GM12878 (cell line): ENCODE results near the gene GIPC1. TPM values are rescaled to one million over a fixed set of nuclear protein-coding genes. Genes with fewer than 3 reads are reported as not detected.

Experiments used
- CEBPB ChIP-seq, 2 experiments: fragments of 150-350 bp in 1 of 2; IDR thresholded peaks; 2 replicates each; pipeline ENCODE4 v1.6.1; 2012 to 2014; ENCODE audit warnings: low read depth in 2 of 2, low read length in 2 of 2, borderline replicate concordance in 1 of 2, inconsistent platforms in 1 of 2
- CHD1 ChIP-seq: IDR thresholded peaks from 2 replicates; pipeline ENCODE4 v1.6.1; 2012; ENCODE audit warnings: low read depth, low read length, improper control_type of control experiment
- HDAC2 ChIP-seq: fragments of 200-600 bp; sonication (generic); IDR thresholded peaks from 2 replicates; pipeline ENCODE4 v1.6.1; 2017
- SIX5 ChIP-seq: IDR thresholded peaks from 2 replicates; pipeline ENCODE4 v1.6.1; 2011; ENCODE audit warnings: mild to moderate bottlenecking, low read depth, low read length, moderate library complexity; ENCODE audit not compliant: severe bottlenecking
- TCF12 ChIP-seq: IDR thresholded peaks from 2 replicates; pipeline ENCODE4 v1.6.1; 2011; ENCODE audit warnings: low read depth, mild to moderate bottlenecking, low read length
- polyA plus RNA-seq, 11 experiments: library from polyadenylated mRNA; depleted of rRNA in 4 of 11; unstranded in 6 of 11; stranded (reverse) in 5 of 11; fragments of >200 nt; fragmentation: Nextera tagmentation in 4 of 11; fragmentation: Illumina TruSeq in 1 of 11; extraction: Ambion mirVana in 4 of 11; extraction: Trizol in 1 of 11; gene quantifications; 1 replicate in 1 of 11; 2 replicates in 10 of 11; pipeline versions ENCODE4 v1.2.1 to v1.2.3, GENCODE V29; 2011 to 2016; ENCODE audit warnings: inconsistent platforms in 2 of 11, missing spikeins in 2 of 11, low read depth in 1 of 11
- total RNA-seq, 4 experiments: library from RNA; depleted of rRNA in 3 of 4; stranded (reverse); fragments of >200 nt in 3 of 4; fragmentation: Illumina TruSeq in 1 of 4; extraction: Trizol in 1 of 4; gene quantifications; 2 replicates each; pipeline versions ENCODE4 v1.2.1 to v1.2.3, GENCODE V29; 2013 to 2021
- TF ChIP-seq, protein P1 (sequence below): IDR thresholded peaks from 2 replicates; pipeline ENCODE4 v1.6.1; 2012; ENCODE audit warnings: low read depth, low read length, improper control_type of control experiment
- TF ChIP-seq, protein P2 (sequence below): fragments of 450-650 bp; IDR thresholded peaks from 2 replicates; pipeline ENCODE4 v1.6.1; 2016; ENCODE audit warnings: mild to moderate bottlenecking
- TF ChIP-seq, protein P3 (sequence below): IDR thresholded peaks from 2 replicates; pipeline ENCODE4 v1.6.1; 2012; ENCODE audit warnings: low read depth, low read length, improper control_type of control experiment
- TF ChIP-seq, protein P4 (sequence below): fragments of 450-650 bp; IDR thresholded peaks from 2 replicates; pipeline ENCODE4 v1.6.1; 2016; ENCODE audit warnings: mild to moderate bottlenecking

GIPC1 gene
- total and polyA plus RNA-seq, 10 of the 15 experiments (the other 5 are each of a cell fraction or from before 2014, with no cell fraction given): 0.47 to 24.1 (median 13.6) TPM

DNA sequence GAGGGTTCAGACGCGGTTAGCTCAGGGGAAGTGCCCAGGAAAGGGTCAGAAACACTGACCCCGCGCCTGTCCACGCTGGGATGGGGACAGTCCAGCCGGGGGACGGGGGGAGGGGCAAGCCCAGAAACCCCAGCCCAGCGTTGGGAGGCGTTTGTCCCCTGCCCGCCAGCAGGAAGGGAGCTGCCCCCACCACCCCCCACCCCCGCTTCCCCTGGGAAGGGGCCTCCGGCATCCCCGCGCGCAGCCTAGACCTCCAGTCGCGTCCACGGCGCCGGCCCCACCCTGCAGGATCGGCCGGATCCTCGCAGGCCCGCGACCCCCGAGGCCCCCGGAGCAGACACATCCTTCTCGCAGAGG, 277 bp downstream of the GIPC1 start (continued):
- TF ChIP-seq, protein P1, sequence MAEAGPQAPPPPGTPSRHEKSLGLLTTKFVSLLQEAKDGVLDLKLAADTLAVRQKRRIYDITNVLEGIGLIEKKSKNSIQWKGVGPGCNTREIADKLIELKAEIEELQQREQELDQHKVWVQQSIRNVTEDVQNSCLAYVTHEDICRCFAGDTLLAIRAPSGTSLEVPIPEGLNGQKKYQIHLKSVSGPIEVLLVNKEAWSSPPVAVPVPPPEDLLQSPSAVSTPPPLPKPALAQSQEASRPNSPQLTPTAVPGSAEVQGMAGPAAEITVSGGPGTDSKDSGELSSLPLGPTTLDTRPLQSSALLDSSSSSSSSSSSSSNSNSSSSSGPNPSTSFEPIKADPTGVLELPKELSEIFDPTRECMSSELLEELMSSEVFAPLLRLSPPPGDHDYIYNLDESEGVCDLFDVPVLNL: no peak
- TF ChIP-seq, protein P2, sequence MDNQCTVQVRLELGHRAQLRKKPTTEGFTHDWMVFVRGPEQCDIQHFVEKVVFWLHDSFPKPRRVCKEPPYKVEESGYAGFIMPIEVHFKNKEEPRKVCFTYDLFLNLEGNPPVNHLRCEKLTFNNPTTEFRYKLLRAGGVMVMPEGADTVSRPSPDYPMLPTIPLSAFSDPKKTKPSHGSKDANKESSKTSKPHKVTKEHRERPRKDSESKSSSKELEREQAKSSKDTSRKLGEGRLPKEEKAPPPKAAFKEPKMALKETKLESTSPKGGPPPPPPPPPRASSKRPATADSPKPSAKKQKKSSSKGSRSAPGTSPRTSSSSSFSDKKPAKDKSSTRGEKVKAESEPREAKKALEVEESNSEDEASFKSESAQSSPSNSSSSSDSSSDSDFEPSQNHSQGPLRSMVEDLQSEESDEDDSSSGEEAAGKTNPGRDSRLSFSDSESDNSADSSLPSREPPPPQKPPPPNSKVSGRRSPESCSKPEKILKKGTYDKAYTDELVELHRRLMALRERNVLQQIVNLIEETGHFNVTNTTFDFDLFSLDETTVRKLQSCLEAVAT: no peak
- TF ChIP-seq HDAC2: no peak
- no peak for TF ChIP-seq CHD1
- TF ChIP-seq SIX5: no peak
- no peak for TF ChIP-seq TCF12
- TF ChIP-seq, protein P3, sequence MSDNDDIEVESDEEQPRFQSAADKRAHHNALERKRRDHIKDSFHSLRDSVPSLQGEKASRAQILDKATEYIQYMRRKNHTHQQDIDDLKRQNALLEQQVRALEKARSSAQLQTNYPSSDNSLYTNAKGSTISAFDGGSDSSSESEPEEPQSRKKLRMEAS: no peak
- TF ChIP-seq, protein P4, sequence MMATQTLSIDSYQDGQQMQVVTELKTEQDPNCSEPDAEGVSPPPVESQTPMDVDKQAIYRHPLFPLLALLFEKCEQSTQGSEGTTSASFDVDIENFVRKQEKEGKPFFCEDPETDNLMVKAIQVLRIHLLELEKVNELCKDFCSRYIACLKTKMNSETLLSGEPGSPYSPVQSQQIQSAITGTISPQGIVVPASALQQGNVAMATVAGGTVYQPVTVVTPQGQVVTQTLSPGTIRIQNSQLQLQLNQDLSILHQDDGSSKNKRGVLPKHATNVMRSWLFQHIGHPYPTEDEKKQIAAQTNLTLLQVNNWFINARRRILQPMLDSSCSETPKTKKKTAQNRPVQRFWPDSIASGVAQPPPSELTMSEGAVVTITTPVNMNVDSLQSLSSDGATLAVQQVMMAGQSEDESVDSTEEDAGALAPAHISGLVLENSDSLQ: no peak
- TF ChIP-seq CEBPB (IDR thresholded peaks at IDR 0.05; ENCODE audit: borderline replicate concordance in 1 of 2, low read depth in 2 of 2, low read length in 2 of 2): no peak
